Stimulated activated naive CD8-positive, alpha-beta T cell treated with anti-CD3 and anti-CD28 coated beads, Interleukin-15, amount 100 ng/mL, for 72 hours (primary cell): Measurements from ENCODE around the gene COQ8B.
"Not testable (repeated sequence)": the region's sequence is repeated elsewhere in the genome, so short reads cannot be mapped to it uniquely, and the experiment has no call there.

Source experiments
- ATAC-seq: fragments of 150-1000 bp; cut with Tn5 transposase; 2 replicates; pipeline ENCODE4 v1.10.0; 2021; ENCODE audit warnings: mild to moderate bottlenecking, moderate library complexity
- DNase-seq, 2 donors: peaks; one replicate each; pipeline ENCODE4 v3.0.0; 2021 to 2022
- H3K27ac Mint-ChIP-seq, 2 donors: one replicate each; pipeline ENCODE4 v1.8.0; 2022; ENCODE audit warnings: mild to moderate bottlenecking in 2 of 2, mixed read lengths in 2 of 2, moderate library complexity in 2 of 2
- H3K27me3 Mint-ChIP-seq: one replicate; pipeline ENCODE4 v1.8.0; 2022; ENCODE audit warnings: mixed read lengths
- H3K4me1 Mint-ChIP-seq: one replicate; pipeline ENCODE4 v1.8.0; 2022; ENCODE audit warnings: mild to moderate bottlenecking, mixed read lengths
- H3K4me3 Mint-ChIP-seq, 2 donors: one replicate each; pipeline ENCODE4 v1.8.0; 2022; ENCODE audit warnings: mild to moderate bottlenecking in 2 of 2, mixed read lengths in 2 of 2, moderate library complexity in 1 of 2
- H3K9me3 Mint-ChIP-seq, 2 donors: one replicate each; pipeline ENCODE4 v1.8.0; 2022; ENCODE audit warnings: mixed read lengths in 2 of 2

Gene COQ8B

DNA sequence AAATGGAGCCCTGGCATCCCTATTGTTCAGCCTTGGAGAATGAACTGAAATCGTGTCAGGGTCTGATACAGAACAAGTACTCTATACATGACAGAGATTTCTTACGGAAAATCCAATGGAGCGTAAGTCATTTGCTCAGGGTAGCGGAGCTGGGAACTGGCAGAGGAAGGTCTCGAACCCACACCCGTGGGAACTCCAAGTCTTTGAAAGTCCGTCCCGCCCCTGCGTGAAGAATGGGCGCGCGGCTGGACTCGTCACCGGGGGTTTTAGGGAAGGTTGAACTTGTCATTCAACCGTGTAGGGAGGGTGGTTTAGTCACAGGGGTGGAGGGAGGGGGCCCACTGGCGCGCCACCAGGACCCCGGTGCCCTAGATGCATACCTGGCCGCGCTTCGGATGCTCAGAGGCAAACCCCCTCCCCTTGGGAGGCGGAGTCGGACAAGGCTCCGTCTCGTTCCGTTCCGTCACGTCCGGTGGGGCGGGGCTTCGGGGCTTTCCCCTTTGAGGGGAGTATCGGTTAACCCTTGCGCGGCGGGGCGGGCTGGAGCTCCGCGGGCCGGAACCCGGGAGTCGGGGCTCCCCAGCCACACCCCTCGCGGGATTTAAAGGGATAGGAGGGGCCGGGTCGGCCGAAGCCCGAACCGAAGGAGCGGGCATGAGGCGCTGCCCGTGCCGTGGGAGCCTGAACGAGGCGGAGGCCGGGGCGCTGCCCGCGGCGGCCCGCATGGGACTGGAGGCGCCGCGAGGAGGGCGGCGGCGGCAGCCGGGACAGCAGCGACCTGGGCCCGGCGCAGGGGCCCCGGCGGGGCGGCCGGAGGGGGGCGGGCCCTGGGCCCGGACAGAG, at the start of gene COQ8B, which contains the start of gene ITPKC:
Gene COQ8B (minus strand): TSS at position 405 of the 843 bp plus-strand sequence. CDS start 2,254 bp downstream, outside the sequence.
Gene ITPKC (plus strand): TSS at position 631 of the 843 bp plus-strand sequence. CDS start 24 bp downstream, at position 655.
- H3K9me3 Mint-ChIP-seq, result no peaks in the 10 kb centered on the region
- H3K4me3 Mint-ChIP-seq, result peak within 1 kb of the TSS; percentile 83 to 96
- DNase-seq, result peak; percentile 99
- H3K27ac Mint-ChIP-seq, result peak within 1 kb of the TSS; percentile 91 to 96
- ATAC-seq, result peak; percentile 82
- peaks cover 61% of the 10 kb centered on the region for H3K4me1 Mint-ChIP-seq
- H3K27me3 Mint-ChIP-seq, result no peaks in the 10 kb centered on the region

DNA sequence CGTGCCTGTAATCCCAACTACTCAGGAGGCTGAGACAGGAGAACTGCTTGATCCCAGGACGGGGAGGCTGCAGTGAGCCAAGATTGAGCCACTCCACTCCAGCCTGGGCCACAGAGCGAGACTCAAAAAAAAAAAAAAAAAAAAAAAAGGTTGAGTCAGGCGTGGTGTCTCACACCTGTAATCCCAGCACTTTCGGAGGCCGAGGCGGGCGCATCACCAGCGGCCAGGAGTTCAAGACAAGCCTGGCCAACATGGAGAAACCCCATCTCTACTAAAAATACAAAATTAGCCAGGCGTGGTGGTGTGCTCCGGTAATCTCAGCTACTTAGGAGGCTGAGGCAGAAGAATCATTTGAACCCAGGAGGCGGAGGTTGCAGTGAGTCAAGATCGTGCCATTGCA, 49.7 kb upstream of the COQ8B start:
- peak overlapping the region in 1 of 2 donors; percentile 64 for H3K27ac Mint-ChIP-seq

DNA sequence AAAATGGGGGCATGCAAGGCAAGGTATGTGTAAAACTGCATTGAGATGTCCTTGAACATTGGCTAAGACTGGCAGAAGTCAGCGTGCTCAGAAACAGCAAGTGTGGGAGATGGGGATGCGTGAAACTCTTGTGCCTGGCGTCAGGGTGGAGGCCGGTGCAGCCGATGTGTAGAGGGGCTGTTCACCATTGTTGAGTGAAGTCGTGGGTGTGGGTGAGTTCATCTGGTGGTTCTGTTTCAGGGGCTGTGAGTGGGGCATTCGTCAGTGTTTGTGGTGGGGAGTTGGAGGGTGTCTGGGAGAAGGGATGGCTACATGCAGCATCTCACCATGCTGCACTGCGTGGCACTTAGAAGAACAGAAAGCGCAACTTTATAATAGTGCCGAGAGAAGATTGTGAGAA, 47.3 kb upstream of the COQ8B start:
- Mint-ChIP-seq H3K27ac (peak overlapping the region; percentile 55 to 86), H3K4me1 (peaks cover 73% of the 10 kb centered on the region), H3K4me3 (peak overlapping the region; percentile 40), H3K9me3 (no peaks in the 10 kb centered on the region), H3K27me3 (no peaks in the 10 kb centered on the region)
- peak in 1 of 2 donors; percentile 42 for DNase-seq
- ATAC-seq, result peak; percentile 70

More for the DNA sequence above, 49.7 kb upstream of the COQ8B start:
- not testable (repeated sequence) for H3K27me3 Mint-ChIP-seq, DNase-seq, H3K4me3 Mint-ChIP-seq, H3K9me3 Mint-ChIP-seq, ATAC-seq
- peaks cover 75% of the 10 kb centered on the region for H3K4me1 Mint-ChIP-seq

DNA sequence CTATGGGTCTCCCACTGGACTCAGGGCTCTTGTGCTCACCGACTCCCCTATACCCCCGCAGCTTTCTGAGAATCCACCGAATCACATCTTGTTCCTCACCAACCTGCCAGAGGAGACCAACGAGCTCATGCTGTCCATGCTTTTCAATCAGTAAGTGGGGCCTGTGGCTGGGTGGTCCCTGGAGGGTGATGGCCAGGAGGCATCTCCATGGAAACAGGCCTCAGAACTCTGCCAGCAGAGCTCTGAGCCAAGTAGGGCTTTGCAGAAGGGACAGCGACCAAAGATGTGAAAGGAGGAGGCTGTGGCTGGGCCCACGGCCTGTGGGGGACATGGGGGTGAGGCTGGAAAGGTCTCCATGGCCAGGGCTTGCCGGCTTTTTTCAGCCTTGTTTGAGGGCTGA, 46.8 kb upstream of the COQ8B start:
- no peaks in the 10 kb centered on the region for H3K9me3 Mint-ChIP-seq
- ATAC-seq, result no peak
- no peaks in the 10 kb centered on the region for H3K27me3 Mint-ChIP-seq
- peak overlapping the region; percentile 24 to 55 for H3K27ac Mint-ChIP-seq
- DNase-seq, result no peak
- peaks cover 71% of the 10 kb centered on the region for H3K4me1 Mint-ChIP-seq
- H3K4me3 Mint-ChIP-seq, result peak overlapping the region; percentile 40

DNA sequence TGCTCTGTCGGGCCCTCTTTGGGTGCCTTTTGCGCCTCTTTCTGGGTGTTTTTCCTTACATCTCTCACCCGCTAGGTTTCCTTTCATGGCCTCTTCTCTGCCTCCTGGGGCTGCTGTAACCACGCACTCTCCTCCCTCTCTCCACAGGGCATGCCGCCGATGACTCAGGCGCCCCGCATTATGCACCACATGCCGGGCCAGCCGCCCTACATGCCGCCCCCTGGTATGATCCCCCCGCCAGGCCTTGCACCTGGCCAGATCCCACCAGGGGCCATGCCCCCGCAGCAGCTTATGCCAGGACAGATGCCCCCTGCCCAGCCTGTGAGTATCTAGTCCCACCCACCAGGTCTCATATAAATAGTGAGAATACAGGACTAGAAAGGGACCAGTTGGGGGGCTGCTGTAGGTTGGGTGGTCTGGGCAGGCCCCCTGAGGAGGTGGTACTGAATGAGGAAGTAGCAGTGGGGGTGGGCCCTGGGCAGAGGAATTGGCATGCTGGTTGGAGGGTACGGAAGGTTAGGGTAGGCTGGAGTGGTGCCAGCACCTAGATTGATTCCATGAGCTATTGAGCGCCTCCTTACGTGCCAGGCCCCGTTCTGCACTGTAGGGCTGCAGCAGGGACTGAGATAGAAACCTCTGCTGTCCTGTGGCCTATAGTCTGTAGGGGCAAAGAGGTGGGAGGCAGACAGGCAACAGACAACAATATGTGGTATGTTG, 46.2 kb upstream of the COQ8B start:
- peaks cover 75% of the 10 kb centered on the region for H3K4me1 Mint-ChIP-seq
- no peaks in the 10 kb centered on the region for H3K27me3 Mint-ChIP-seq
- H3K4me3 Mint-ChIP-seq, result peak overlapping the region; percentile 40
- DNase-seq (no peak), ATAC-seq (peak; percentile 66)
- H3K27ac Mint-ChIP-seq, result peak overlapping the region; percentile 10 to 94
- no peaks in the 10 kb centered on the region for H3K9me3 Mint-ChIP-seq

DNA sequence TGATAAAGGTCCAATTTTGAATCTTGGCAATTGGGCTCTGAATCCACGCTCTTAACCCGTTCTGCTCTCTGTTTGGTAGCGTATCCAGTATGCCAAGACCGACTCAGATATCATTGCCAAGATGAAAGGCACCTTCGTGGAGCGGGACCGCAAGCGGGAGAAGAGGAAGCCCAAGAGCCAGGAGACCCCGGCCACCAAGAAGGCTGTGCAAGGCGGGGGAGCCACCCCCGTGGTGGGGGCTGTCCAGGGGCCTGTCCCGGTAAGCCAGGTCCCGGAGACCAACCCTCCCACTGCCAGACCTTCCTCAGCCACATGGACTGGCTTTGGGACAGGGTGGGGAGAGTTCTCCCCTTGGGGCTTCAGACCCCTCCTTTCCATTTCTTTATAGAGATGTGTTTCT, 42.7 kb upstream of the COQ8B start:
- no peak for ATAC-seq
- H3K9me3 Mint-ChIP-seq, result no peaks in the 10 kb centered on the region
- H3K4me1 Mint-ChIP-seq, result peaks cover 88% of the 10 kb centered on the region
- no peak for DNase-seq
- H3K27ac Mint-ChIP-seq, result no peak overlapping the region
- no peak overlapping the region for H3K4me3 Mint-ChIP-seq
- no peaks in the 10 kb centered on the region for H3K27me3 Mint-ChIP-seq

DNA sequence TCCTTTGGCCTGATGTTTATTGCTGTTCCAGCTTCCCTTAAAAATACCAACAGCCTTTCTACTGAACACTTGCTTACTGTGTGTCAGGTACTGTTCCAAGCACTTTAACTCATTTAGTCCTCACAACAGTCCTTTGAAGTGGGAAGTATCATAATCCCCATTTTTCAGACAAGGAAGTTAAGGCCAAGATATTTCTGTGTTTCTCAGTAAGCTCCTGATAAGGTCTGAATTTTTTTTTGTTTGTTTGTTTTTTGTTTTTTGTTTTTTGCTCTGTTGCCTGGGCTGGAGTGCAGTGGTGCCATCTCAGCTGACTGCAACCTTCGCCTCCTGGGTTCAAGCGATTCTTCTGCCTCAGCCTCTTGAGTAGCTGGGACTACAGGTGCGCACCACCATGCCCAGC, 41.8 kb upstream of the COQ8B start:
- DNase-seq, result no peak
- Mint-ChIP-seq H3K9me3 (no peaks in the 10 kb centered on the region), H3K27me3 (no peaks in the 10 kb centered on the region), H3K4me3 (no peak overlapping the region), H3K4me1 (peaks cover 85% of the 10 kb centered on the region), H3K27ac (no peak overlapping the region)
- ATAC-seq, result no peak

DNA sequence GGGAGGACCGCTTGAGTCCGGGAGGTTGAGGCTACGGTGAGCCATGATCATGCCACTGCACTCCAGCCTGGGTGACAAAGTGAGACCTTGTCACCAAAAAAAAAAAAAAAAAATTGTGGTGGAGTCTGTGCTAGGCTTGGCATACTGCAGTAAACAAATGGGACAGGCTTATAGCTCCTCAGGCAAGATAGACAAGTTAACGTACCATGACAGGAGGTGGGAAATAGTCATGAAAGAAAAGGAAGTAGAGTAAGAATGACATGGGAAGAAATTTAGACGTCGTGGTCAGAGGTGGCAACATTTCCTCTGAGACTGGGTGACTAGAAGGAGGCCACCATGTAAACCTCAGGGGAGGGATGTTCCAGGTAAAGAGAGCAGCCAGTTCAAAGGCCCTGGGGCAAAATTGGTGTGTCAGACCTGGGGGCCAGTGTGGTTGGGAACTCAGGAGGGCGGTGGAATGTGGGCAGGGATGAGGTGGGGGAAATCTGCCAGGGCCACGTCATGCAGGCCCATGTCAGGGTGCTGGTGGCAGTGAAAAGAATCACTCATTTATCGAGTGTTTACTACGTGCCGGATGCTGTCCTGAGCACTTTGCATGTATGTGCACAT, 39.9 kb upstream of the COQ8B start:
- peaks cover 75% of the 10 kb centered on the region for H3K4me1 Mint-ChIP-seq
- DNase-seq, result peak in 1 of 2 donors; percentile 78
- peak overlapping the region in 1 of 2 donors; percentile 64 for H3K27ac Mint-ChIP-seq
- ATAC-seq, result peak; percentile 82
- no peaks in the 10 kb centered on the region for H3K27me3 Mint-ChIP-seq
- peak overlapping the region; percentile 31 to 87 for H3K4me3 Mint-ChIP-seq
- H3K9me3 Mint-ChIP-seq, result no peaks in the 10 kb centered on the region

DNA sequence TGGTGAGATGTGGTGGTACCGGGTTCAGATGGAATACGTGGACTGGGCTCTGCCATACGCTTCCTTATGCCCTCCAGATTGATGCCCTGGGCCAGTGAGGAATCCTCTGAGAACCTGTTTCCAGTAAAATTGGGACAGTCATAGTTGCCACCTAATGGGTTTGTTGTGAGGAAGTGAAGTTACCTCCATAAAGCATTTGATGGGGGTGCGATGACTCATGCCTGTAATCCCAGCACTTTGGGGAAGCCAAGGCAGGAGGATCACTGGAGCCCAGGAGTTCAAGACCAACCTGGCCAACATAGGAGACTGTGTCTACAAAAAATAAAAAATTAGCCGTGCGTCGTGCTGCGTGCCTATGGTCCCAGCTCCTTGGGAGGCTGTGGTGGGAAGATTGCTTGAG, 39.1 kb upstream of the COQ8B start:
- DNase-seq (no peak), ATAC-seq (no peak)
- peak overlapping the region; percentile 87 to 92 for H3K4me3 Mint-ChIP-seq
- H3K9me3 Mint-ChIP-seq, result no peaks in the 10 kb centered on the region
- H3K27ac Mint-ChIP-seq, result peak overlapping the region in 1 of 2 donors; percentile 8
- no peaks in the 10 kb centered on the region for H3K27me3 Mint-ChIP-seq
- H3K4me1 Mint-ChIP-seq, result peaks cover 69% of the 10 kb centered on the region

DNA sequence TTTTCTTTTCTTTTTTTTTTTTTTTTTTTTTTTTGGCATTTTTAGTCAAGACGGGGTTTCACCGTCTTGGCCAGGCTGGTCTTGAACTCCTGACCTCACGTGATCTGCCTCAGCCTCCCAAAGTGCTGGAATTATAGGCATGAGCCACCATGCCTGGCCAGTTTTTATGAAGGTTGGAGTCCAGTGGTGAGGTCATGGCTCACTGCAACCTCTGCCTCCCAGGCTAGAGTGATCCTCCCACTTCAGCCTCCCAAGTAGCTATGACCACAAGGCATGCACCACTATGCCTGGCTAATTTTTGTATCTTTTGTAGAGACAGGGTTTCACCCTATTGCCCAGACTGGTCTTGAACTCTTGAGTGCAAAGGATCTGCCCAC, 38.5 kb upstream of the COQ8B start:
- no peak for DNase-seq
- no peaks in the 10 kb centered on the region for H3K9me3 Mint-ChIP-seq
- H3K4me1 Mint-ChIP-seq, result peaks cover 64% of the 10 kb centered on the region
- H3K4me3 Mint-ChIP-seq, result peak overlapping the region; percentile 87 to 92
- peak overlapping the region; percentile 65 to 77 for H3K27ac Mint-ChIP-seq
- ATAC-seq, result no peak
- no peaks in the 10 kb centered on the region for H3K27me3 Mint-ChIP-seq

DNA sequence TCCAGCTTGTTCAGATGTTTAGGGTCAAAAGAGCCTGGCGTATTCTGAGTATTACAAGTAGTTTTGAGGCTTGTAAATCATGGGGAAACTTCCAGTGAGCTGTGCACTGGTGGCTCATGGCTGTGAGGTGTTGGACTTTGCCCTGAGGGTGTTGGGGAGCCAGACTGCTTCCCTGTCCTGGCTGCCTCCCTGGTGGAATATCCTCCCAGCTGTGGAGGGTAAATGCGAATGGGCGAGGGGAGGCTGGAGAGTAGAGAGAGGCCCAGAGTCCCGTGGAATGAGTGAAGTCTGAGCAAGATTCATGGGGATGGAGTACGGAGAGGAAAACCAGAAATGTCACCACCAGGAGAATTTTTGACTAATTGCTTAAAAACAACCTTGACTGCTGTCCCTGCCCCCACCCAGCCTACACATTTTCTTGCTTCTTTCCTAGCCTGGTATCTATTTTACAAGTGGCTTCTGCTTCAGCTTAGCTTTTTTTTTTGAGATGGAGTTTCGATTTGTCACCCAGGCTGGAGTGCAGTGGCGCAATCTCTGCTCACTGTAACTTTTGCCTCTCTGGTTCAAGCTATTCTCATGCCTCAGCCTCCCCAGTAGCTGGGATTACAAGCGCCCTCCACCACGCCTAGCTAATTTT, 38.0 kb upstream of the COQ8B start:
- peak overlapping the region; percentile 87 to 92 for H3K4me3 Mint-ChIP-seq
- H3K27ac Mint-ChIP-seq, result peak overlapping the region; percentile 23 to 77
- H3K9me3 Mint-ChIP-seq, result no peaks in the 10 kb centered on the region
- ATAC-seq (no peak), DNase-seq (peak in 1 of 2 donors; percentile 61)
- H3K27me3 Mint-ChIP-seq, result no peaks in the 10 kb centered on the region
- H3K4me1 Mint-ChIP-seq, result peaks cover 62% of the 10 kb centered on the region

DNA sequence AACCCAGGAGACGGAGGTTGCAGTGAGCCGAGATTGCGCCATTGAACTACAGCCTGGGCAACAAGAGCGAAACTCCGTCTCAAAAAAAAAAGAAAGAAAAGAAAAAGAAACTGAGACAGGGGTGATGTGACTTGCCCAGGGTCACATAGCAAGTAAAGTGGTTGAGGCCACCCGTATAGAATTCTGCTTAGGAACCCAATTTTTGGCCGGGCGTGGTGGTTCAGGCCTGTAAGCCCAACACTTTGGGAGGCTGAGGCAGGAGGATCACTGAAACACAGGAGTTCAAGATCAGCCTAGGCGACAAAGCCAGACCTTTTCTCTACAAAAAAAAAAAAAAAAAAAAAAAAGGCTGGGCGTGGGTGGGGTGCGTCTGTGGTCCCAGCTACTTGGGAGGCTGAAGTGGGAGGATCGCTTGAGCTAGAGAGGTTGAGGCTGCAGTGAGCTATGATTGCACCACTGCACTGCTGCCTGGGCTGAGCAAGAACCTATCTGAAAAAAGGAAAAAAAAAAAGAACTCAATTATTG, 35.6 kb upstream of the COQ8B start:
- Mint-ChIP-seq H3K27ac (peak overlapping the region; percentile 98 to 99), H3K9me3 (no peaks in the 10 kb centered on the region), H3K27me3 (no peaks in the 10 kb centered on the region), H3K4me3 (peak overlapping the region; percentile 96 to 98), H3K4me1 (peaks cover 69% of the 10 kb centered on the region)
- ATAC-seq, result no peak
- no peak for DNase-seq

DNA sequence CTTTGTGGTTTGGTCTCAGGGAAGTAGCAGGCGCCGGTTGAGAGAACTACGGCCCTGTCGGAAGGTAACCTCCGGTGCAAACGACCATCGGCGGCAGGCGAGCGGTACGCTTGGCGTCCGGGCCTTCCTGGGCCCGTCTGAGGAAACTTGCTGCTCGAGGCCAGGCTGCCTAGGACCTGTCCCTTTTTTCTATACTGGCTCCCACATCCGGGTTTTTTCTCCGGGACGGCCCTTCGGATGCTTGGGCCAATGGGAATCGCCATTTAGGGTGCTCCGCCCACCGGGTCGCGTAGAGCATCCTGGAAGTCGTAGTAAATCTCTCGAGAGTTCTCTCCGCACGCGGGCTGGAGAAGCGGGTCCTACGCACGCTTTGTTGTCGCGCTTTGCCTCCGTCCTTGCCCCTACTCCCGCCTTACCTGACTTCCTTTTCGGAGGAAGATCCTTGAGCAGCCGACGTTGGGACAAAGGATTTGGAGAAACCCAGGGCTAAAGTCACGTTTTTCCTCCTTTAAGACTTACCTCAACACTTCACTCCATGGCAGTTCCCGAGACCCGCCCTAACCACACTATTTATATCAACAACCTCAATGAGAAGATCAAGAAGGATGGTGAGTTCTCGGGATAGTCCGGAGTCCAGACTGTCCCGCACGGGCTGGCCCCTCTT, 34.3 kb upstream of the COQ8B start, which contains the start of gene SNRPA:
Gene SNRPA (plus strand): TSS at position 330 of the 664 bp plus-strand sequence. CDS start 206 bp downstream, at position 536.
- peak within 1 kb of the TSS; percentile 96 to 98 for H3K4me3 Mint-ChIP-seq
- peak; percentile 97 for DNase-seq
- H3K27me3 Mint-ChIP-seq, result no peaks in the 10 kb centered on the region
- H3K9me3 Mint-ChIP-seq, result no peaks in the 10 kb centered on the region
- H3K27ac Mint-ChIP-seq, result peak within 1 kb of the TSS; percentile 98 to 99
- ATAC-seq, result peak; percentile 83
- peaks cover 55% of the 10 kb centered on the region for H3K4me1 Mint-ChIP-seq

DNA sequence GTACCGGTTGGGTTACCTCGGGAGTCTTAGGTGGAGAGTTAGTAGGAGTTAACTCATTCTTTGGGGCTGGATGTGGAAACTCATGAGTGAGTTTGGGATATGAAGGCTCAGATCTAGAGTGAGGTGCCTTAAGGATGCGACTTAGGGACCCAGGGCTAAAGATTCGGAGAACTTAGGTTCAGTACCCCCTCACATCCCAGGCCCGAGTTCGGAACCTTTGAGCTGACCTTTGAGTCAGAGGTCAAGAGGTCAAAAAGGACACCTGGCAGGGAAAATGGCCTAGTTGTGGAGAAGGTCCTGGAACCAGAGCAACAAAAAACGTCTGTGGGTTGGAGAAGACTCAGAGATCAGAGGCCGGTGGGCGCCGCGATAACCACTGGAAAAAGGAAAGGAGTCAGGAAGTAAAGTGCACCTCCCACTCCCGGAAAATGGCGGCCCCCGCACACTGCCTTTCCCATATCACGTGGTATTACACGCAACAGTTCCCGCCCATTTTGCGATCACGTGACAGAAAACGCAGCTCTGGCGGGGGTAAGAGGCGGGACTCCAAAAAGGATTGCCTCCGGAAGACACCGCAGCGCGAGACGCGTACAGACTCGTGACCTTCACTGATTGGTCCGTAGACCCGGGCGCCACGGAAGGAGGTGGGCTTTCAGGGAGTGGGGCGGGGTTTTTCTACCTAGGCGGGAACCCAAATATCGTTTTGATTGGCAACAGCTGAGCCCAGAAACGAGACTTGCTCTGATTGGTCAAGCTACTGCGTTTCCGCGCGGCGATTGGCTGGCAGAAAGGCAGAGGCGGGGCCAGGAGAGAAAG, 33.6 kb upstream of the COQ8B start, which contains the start of gene ACTMAP:
Gene ACTMAP (minus strand): TSS at position 420 of the 816 bp plus-strand sequence. CDS start 674 bp downstream, outside the sequence.
- Mint-ChIP-seq H3K4me1 (peaks cover 48% of the 10 kb centered on the region), H3K9me3 (no peaks in the 10 kb centered on the region)

More for the DNA sequence above, 33.6 kb upstream of the COQ8B start, which contains the start of gene ACTMAP:
- Mint-ChIP-seq H3K4me3 (peak within 1 kb of the TSS; percentile 96 to 98), H3K27ac (peak within 1 kb of the TSS; percentile 98 to 99), H3K27me3 (no peaks in the 10 kb centered on the region)
- DNase-seq (peak; percentile 99 to 100), ATAC-seq (peak; percentile 91)
